HepG2 (cell line): ENCODE data around the gene ZMYND10. TPM values are rescaled to one million over a fixed set of nuclear protein-coding genes. Genes with fewer than 3 reads are reported as not detected.

Experiments
- ADNP ChIP-seq: sonication (generic); formaldehyde crosslinking; IDR thresholded peaks from 2 replicates; pipeline ENCODE4 v1.4.0; 2020; ENCODE audit warnings: missing genetic modification reagents
- ASH2L ChIP-seq: fragments of 300-600, 200-600 bp; sonication (generic); IDR thresholded peaks from 2 replicates; pipeline ENCODE4 v1.7.0; 2017; ENCODE audit warnings: low read depth, mild to moderate bottlenecking, moderate library complexity, mixed read lengths, low read length; ENCODE audit not compliant: insufficient read length
- CEBPB ChIP-seq: IDR thresholded peaks from 2 replicates; pipeline ENCODE4 v1.6.1; 2011; ENCODE audit warnings: low read depth, low read length, improper control_type of control experiment, borderline replicate concordance
- GATA4 ChIP-seq: sonication (generic); IDR thresholded peaks from 2 replicates; pipeline ENCODE4 v1.6.1; 2016; ENCODE audit warnings: antibody characterized with exemption, low read depth, borderline replicate concordance
- HCFC1 ChIP-seq: fragments of 150-350 bp; IDR thresholded peaks from 2 replicates; pipeline ENCODE4 v1.6.1; 2014; ENCODE audit warnings: low read depth, low read length
- JUNB ChIP-seq: sonication (generic); formaldehyde crosslinking; IDR thresholded peaks from 2 replicates; pipeline ENCODE4 v1.8.0; 2022; ENCODE audit warnings: missing genetic modification reagents, mild to moderate bottlenecking, borderline replicate concordance
- KDM1A ChIP-seq: IDR thresholded peaks from 2 replicates; pipeline ENCODE4 v1.6.1; 2016; ENCODE audit warnings: missing compliant biosample characterization
- MAFF ChIP-seq: IDR thresholded peaks from 2 replicates; pipeline ENCODE4 v1.6.1; 2011; ENCODE audit warnings: low read depth, low read length, improper control_type of control experiment
- NFKBIZ ChIP-seq: IDR thresholded peaks from 2 replicates; pipeline ENCODE4 v1.6.1; 2018; ENCODE audit warnings: missing genetic modification reagents, missing compliant biosample characterization
- NFYB ChIP-seq: sonication (generic); formaldehyde crosslinking; IDR thresholded peaks from 2 replicates; pipeline ENCODE4 v1.4.0; 2020; ENCODE audit warnings: missing genetic modification reagents
- PHF21A ChIP-seq: sonication (generic); formaldehyde crosslinking; IDR thresholded peaks from 2 replicates; pipeline ENCODE4 v1.5.0; 2020; ENCODE audit warnings: mild to moderate bottlenecking, missing genetic modification reagents
- RBFOX2 ChIP-seq: fragments of 200-400 bp; formaldehyde crosslinking; IDR thresholded peaks from 2 replicates; pipeline ENCODE4 v1.6.1; 2017; ENCODE audit warnings: low read depth, mild to moderate bottlenecking, low read length
- RCOR2 ChIP-seq: IDR thresholded peaks from 2 replicates; pipeline ENCODE4 v1.6.1; 2016; ENCODE audit warnings: missing biosample characterization, missing genetic modification reagents
- RXRB ChIP-seq: IDR thresholded peaks from 2 replicates; pipeline ENCODE4 v1.6.1; 2016; ENCODE audit warnings: borderline replicate concordance, missing genetic modification reagents, missing compliant biosample characterization
- TARDBP ChIP-seq: sonication (generic); formaldehyde crosslinking; IDR thresholded peaks from 2 replicates; pipeline ENCODE4 v1.8.0; 2022; ENCODE audit warnings: mild to moderate bottlenecking, missing genetic modification reagents
- TOPORS ChIP-seq: sonication (generic); formaldehyde crosslinking; IDR thresholded peaks from 2 replicates; pipeline ENCODE4 v1.8.0; 2023; ENCODE audit warnings: mild to moderate bottlenecking, missing genetic modification reagents
- ZNF75D ChIP-seq: sonication (generic); formaldehyde crosslinking; IDR thresholded peaks from 2 replicates; pipeline ENCODE4 v1.8.1; 2023; ENCODE audit warnings: missing genetic modification reagents, mild to moderate bottlenecking, borderline replicate concordance
- ZNF790 ChIP-seq: sonication (generic); formaldehyde crosslinking; IDR thresholded peaks from 2 replicates; pipeline ENCODE4 v1.8.0; 2022; ENCODE audit warnings: missing genetic modification reagents, mild to moderate bottlenecking, borderline replicate concordance
- ZSCAN22 ChIP-seq: sonication (generic); formaldehyde crosslinking; IDR thresholded peaks from 2 replicates; pipeline ENCODE4 v1.4.0; 2020; ENCODE audit warnings: mild to moderate bottlenecking, missing genetic modification reagents
- polyA plus RNA-seq, 8 experiments: library from polyadenylated mRNA; depleted of rRNA in 3 of 8; stranded (reverse) in 7 of 8; unstranded in 1 of 8; fragments of >200 nt; fragmentation: Illumina TruSeq in 4 of 8; extraction: Trizol in 4 of 8; gene quantifications; 2 replicates each; pipeline versions ENCODE4 v1.2.1 to v1.2.3, GENCODE V29; 2011 to 2016; ENCODE audit warnings: low read depth in 4 of 8, missing spikeins in 1 of 8, mixed read lengths in 1 of 8; ENCODE audit not compliant: insufficient read depth in 1 of 8
- total RNA-seq, 5 experiments: library from RNA; depleted of rRNA; stranded (reverse); fragments of >200 nt; fragmentation: Illumina TruSeq; extraction: Trizol; gene quantifications; 2 replicates each; pipeline ENCODE4 v1.2.3, GENCODE V29; 2016; ENCODE audit warnings: low read depth in 1 of 5
- TF ChIP-seq, protein P1 (sequence below): sonication (generic); formaldehyde crosslinking; IDR thresholded peaks from 2 replicates; pipeline ENCODE4 v1.4.0; 2020; ENCODE audit warnings: mild to moderate bottlenecking, missing genetic modification reagents, borderline replicate concordance
- TF ChIP-seq, protein P2 (sequence below): sonication (generic); formaldehyde crosslinking; conservative IDR thresholded peaks from 2 replicates; pipeline ENCODE4 v1.4.0; 2020; ENCODE audit warnings: missing genetic modification reagents
- TF ChIP-seq, protein P3 (sequence below): sonication (generic); formaldehyde crosslinking; conservative IDR thresholded peaks from 2 replicates; pipeline ENCODE4 v1.8.1; 2023; ENCODE audit warnings: missing genetic modification reagents

The ZMYND10 gene
- total and polyA plus RNA-seq, 2 of the 13 experiments (the other 11 are each of a cell fraction or from before 2014, with no cell fraction given) = 0.60 to 0.74 TPM

DNA sequence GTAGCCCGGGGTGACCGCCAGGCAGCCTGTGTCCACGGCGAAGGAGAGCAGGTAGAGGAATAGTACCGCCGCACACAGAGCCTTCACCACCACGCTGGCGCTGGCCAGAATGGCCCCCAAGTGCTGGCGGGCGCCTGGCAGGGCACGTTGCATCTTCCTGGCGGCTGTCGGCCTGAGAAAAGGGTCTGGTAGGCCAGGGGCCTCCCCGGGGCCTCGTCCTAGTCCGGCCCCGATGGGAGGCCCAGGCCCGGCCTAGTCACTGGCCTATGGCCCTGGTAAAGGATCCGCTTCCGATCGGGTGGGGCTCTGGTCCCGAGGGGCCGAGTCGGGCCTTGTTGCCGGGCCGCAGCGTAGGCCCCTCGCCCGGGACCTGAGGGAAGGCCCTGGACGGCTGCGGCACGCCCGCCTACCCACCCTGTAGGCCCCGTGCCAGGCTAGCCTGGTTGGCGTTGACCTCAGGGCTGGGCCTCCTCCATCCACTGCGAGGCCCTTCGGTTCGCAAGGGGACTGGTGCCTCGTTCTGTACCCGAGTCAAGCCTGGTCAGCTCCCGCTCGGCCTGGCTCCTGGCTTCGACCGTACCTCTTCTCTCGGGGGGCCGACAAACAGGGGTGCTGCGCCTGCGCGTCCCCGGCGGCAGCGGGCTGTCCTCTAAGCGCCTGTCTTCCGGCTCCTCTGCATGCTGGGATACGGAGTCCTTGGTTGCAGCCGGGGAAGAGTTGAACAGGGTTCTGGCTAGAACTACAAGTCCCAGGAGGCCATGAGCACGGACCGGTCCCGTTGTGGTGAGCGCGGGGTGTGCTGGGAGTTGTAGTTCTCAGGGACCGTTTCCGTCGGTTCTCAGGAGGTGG is 13.6 kb upstream of the ZMYND10 start, which contains the start of gene TMEM115 (continued):
- TF ChIP-seq, protein P1, sequence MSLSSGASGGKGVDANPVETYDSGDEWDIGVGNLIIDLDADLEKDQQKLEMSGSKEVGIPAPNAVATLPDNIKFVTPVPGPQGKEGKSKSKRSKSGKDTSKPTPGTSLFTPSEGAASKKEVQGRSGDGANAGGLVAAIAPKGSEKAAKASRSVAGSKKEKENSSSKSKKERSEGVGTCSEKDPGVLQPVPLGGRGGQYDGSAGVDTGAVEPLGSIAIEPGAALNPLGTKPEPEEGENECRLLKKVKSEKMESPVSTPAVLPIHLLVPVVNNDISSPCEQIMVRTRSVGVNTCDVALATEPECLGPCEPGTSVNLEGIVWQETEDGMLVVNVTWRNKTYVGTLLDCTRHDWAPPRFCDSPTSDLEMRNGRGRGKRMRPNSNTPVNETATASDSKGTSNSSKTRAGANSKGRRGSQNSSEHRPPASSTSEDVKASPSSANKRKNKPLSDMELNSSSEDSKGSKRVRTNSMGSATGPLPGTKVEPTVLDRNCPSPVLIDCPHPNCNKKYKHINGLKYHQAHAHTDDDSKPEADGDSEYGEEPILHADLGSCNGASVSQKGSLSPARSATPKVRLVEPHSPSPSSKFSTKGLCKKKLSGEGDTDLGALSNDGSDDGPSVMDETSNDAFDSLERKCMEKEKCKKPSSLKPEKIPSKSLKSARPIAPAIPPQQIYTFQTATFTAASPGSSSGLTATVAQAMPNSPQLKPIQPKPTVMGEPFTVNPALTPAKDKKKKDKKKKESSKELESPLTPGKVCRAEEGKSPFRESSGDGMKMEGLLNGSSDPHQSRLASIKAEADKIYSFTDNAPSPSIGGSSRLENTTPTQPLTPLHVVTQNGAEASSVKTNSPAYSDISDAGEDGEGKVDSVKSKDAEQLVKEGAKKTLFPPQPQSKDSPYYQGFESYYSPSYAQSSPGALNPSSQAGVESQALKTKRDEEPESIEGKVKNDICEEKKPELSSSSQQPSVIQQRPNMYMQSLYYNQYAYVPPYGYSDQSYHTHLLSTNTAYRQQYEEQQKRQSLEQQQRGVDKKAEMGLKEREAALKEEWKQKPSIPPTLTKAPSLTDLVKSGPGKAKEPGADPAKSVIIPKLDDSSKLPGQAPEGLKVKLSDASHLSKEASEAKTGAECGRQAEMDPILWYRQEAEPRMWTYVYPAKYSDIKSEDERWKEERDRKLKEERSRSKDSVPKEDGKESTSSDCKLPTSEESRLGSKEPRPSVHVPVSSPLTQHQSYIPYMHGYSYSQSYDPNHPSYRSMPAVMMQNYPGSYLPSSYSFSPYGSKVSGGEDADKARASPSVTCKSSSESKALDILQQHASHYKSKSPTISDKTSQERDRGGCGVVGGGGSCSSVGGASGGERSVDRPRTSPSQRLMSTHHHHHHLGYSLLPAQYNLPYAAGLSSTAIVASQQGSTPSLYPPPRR (CRISPR knock-in tag) = no peak
- TF ChIP-seq ZSCAN22 (CRISPR knock-in tag) (no peak), TOPORS (0 out of 2 replicates have a peak, but pooled peaks have one; percentile 57), TARDBP (CRISPR knock-in tag) (peak; percentile 82), CEBPB (no peak), NFKBIZ (CRISPR knock-in tag) (peak; percentile 39; the same call in 1 of the 2 replicates), PHF21A (no peak), RXRB (CRISPR knock-in tag) (0 out of 2 replicates have a peak, but pooled peaks have one; percentile 37), NFYB (peak; percentile 51; the same call in 1 of the 2 replicates), ZNF790 (CRISPR knock-in tag) (no peak), HCFC1 (peak; percentile 100), ADNP (CRISPR knock-in tag) (no peak), GATA4 (no peak), ZNF75D (CRISPR knock-in tag) (no peak), RCOR2 (no peak), MAFF (no peak), RBFOX2 (peak; percentile 89), ASH2L (peak; percentile 60), JUNB (no peak), KDM1A (CRISPR knock-in tag) (no peak)
- TF ChIP-seq, protein P2, sequence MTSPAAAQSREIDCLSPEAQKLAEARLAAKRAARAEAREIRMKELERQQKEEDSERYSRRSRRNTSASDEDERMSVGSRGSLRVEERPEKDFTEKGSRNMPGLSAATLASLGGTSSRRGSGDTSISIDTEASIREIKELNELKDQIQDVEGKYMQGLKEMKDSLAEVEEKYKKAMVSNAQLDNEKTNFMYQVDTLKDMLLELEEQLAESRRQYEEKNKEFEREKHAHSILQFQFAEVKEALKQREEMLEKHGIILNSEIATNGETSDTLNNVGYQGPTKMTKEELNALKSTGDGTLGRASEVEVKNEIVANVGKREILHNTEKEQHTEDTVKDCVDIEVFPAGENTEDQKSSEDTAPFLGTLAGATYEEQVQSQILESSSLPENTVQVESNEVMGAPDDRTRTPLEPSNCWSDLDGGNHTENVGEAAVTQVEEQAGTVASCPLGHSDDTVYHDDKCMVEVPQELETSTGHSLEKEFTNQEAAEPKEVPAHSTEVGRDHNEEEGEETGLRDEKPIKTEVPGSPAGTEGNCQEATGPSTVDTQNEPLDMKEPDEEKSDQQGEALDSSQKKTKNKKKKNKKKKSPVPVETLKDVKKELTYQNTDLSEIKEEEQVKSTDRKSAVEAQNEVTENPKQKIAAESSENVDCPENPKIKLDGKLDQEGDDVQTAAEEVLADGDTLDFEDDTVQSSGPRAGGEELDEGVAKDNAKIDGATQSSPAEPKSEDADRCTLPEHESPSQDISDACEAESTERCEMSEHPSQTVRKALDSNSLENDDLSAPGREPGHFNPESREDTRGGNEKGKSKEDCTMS (CRISPR knock-in tag) = no peak
- TF ChIP-seq, protein P3, sequence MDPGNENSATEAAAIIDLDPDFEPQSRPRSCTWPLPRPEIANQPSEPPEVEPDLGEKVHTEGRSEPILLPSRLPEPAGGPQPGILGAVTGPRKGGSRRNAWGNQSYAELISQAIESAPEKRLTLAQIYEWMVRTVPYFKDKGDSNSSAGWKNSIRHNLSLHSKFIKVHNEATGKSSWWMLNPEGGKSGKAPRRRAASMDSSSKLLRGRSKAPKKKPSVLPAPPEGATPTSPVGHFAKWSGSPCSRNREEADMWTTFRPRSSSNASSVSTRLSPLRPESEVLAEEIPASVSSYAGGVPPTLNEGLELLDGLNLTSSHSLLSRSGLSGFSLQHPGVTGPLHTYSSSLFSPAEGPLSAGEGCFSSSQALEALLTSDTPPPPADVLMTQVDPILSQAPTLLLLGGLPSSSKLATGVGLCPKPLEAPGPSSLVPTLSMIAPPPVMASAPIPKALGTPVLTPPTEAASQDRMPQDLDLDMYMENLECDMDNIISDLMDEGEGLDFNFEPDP (CRISPR knock-in tag) = 0 out of 2 replicates have a peak, but pooled peaks have one; percentile 92
